Spleen (tissue), 11 donors: ENCODE data around the gene SPRYD4. TPM values are rescaled to one million over a fixed set of nuclear protein-coding genes. Genes with fewer than 3 reads are reported as not detected.

ENCODE experiments used
- DNase-seq: peaks from one replicate; pipeline ENCODE4 v3.0.0-alpha.2; 2020
- H3K27ac ChIP-seq, 8 donors: fragments of 200-600 bp; sonication (generic) in 7 of 8; 1 replicate in 4 of 8; 2 replicates in 4 of 8; pipeline versions ENCODE4 v1.5.0 to v1.8.0; 2016 to 2021; ENCODE audit warnings: inconsistent platforms in 4 of 8, mild to moderate bottlenecking in 4 of 8, moderate library complexity in 1 of 8
- H3K27me3 ChIP-seq, 7 donors: fragments of 200-600 bp; sonication (generic) in 6 of 7; replicated peaks in 1 of 7; 1 replicate in 4 of 7; 2 replicates in 3 of 7; pipeline versions ENCODE4 v1.5.0 to v1.8.0; 2016 to 2021; ENCODE audit warnings: inconsistent platforms in 3 of 7, mild to moderate bottlenecking in 1 of 7
- H3K36me3 ChIP-seq, 6 donors: fragments of 200-600 bp; sonication (generic) in 5 of 6; 1 replicate in 4 of 6; 2 replicates in 2 of 6; pipeline versions ENCODE4 v1.5.0 to v1.8.0; 2016 to 2021; ENCODE audit warnings: inconsistent platforms in 2 of 6
- H3K4me1 ChIP-seq, 6 donors: fragments of 200-600 bp; sonication (generic) in 5 of 6; 1 replicate in 3 of 6; 2 replicates in 3 of 6; pipeline versions ENCODE4 v1.5.0 to v1.8.0; 2016 to 2021; ENCODE audit warnings: inconsistent platforms in 3 of 6
- H3K4me3 ChIP-seq, 8 donors: fragments of 200-600 bp; sonication (generic) in 7 of 8; 1 replicate in 4 of 8; 2 replicates in 4 of 8; pipeline versions ENCODE4 v1.5.0 to v1.8.0; 2016 to 2021; ENCODE audit warnings: inconsistent platforms in 4 of 8, mild to moderate bottlenecking in 4 of 8, moderate library complexity in 2 of 8
- H3K9me3 ChIP-seq, 8 donors: fragments of 200-600 bp; sonication (generic) in 7 of 8; 1 replicate in 4 of 8; 2 replicates in 4 of 8; pipeline versions ENCODE4 v1.5.0 to v1.8.0; 2016 to 2021; ENCODE audit warnings: inconsistent platforms in 4 of 8
- CTCF ChIP-seq, 11 experiments: fragments of 200-600 bp in 7 of 11; fragments of 450-650 bp in 4 of 11; sonication (generic) in 4 of 11; IDR thresholded peaks in 8 of 11; conservative IDR thresholded peaks in 3 of 11; 1 replicate in 7 of 11; 2 replicates in 4 of 11; pipeline versions ENCODE4 v1.4.0 to v1.8.0; 2016 to 2021; ENCODE audit warnings: antibody characterized with exemption in 11 of 11, inconsistent platforms in 4 of 11, mild to moderate bottlenecking in 1 of 11
- POLR2A ChIP-seq, 3 donors: fragments of 450-650 bp; IDR thresholded peaks; one replicate each; pipeline ENCODE4 v1.5.1; 2017; ENCODE audit warnings: antibody characterized with exemption in 3 of 3, mild to moderate bottlenecking in 1 of 3
- POLR2AphosphoS5 ChIP-seq, 3 donors: sonication (generic); formaldehyde crosslinking; IDR thresholded peaks; one replicate each; pipeline ENCODE4 v1.5.1; 2017; ENCODE audit warnings: antibody characterized with exemption in 3 of 3
- WGBS, 5 donors: extraction: QIAGEN DNeasy Blood & Tissue Kit in 3 of 5; methylation state at CpG; one replicate each; pipeline versions ENCODE4 v1.1.5 to v1.1.7; 2013 to 2018; 5-methylcytosine and 5-hydroxymethylcytosine counted together
- intact Hi-C: fragments of 100-400 bp; cut with DNase I; formaldehyde crosslinking; loops from one replicate; pipeline ENCODE4 v1.15.0; 2023; ENCODE audit warnings: low total_unique reads
- polyA plus RNA-seq, 3 donors: library from polyadenylated mRNA; stranded (reverse); fragments of 200-250 nt; gene quantifications; one replicate each; pipeline ENCODE4 v1.2.1, GENCODE V29; 2013
- total RNA-seq, 7 donors: library from RNA; depleted of rRNA in 3 of 7; stranded (reverse); fragments of >200 nt in 3 of 7; fragmentation: NEBNext Ultra II Directional in 4 of 7; extraction: Animal tissue kit (Norgen Biotek cat#: 25700) in 4 of 7; gene quantifications; one replicate each; pipeline versions ENCODE4 v1.1.0 to v1.2.1, GENCODE V29; 2016 to 2021
- donor health status: healthy with polysubstance abuse.
- donor health status: DM: no; HTN: no; CAD: no; lungs with moderate emphysema.
- donor health status: DM: no; HTN: no; CAD: no.
- donor health status: Bipolar disorder and iron deficiency.
- donor health status: healthy.
- donor health status: DM: no; HTN: no; CAD: no.
- donor health status: DM: yes; HTN: yes; CAD: no.

SPRYD4 gene
- total and polyA plus RNA-seq, 10 donors = 1.4 to 4.9 (median 3.7) TPM

GRCh38 chr12:56517854-56518253 lies 49.5 kb downstream of the SPRYD4 start:
- H3K9me3 ChIP-seq = no peaks in the 10 kb centered on the region
- WGBS, 5 donors = 92 to 100% (median 98%) methylated on average over 2 of the region's 2 CpGs
- peaks cover 0 to 56% (median 39%) of the 10 kb centered on the region in 6 donors for H3K4me1 ChIP-seq
- no peaks in the 10 kb centered on the region for H3K36me3 ChIP-seq
- intact Hi-C loops = no loop called here
- no peak overlapping the region for H3K4me3 ChIP-seq
- H3K27me3 ChIP-seq = no peaks in the 10 kb centered on the region
- H3K27ac ChIP-seq = no peak overlapping the region
- no peak for TF ChIP-seq POLR2A (IDR thresholded peaks at IDR 0.05)
- TF ChIP-seq CTCF (IDR thresholded peaks at IDR 0.05 in 8 of 11, conservative IDR thresholded peaks at IDR 0.05 in 3 of 11) = no peak
- no peak for TF ChIP-seq POLR2AphosphoS5 (IDR thresholded peaks at IDR 0.05)
- DNase-seq = no peak

- whole genome bisulfite sequencing, 5 donors = 21 to 38% (median 26%) methylated on average over 2 of the region's 2 CpGs
- no peak for DNase-seq
- no peak overlapping the region for H3K27ac ChIP-seq
Observed at GRCh38 chr12:56518570-56518969, 50.2 kb downstream of the SPRYD4 start.

GRCh38 chr12:56520048-56520447 lies 51.7 kb downstream of the SPRYD4 start:
- DNase-seq = no peak
- Histone ChIP-seq H3K36me3 (no peaks in the 10 kb centered on the region), H3K9me3 (no peaks in the 10 kb centered on the region), H3K27ac (peak overlapping the region; percentile 38 to 93 (median 84)), H3K4me3 (peak overlapping the region in 4 of 8 donors; percentile 3 to 65 (median 52)), H3K27me3 (no peaks in the 10 kb centered on the region), H3K4me1 (peaks cover 10 to 66% (median 44%) of the 10 kb centered on the region in 6 donors)
- WGBS, 5 donors = 62 to 79% (median 73%) methylated on average over 3 of the region's 3 CpGs
- TF ChIP-seq POLR2AphosphoS5 (IDR thresholded peaks at IDR 0.05) = peak in 1 of 3 donors; percentile 74
- TF ChIP-seq CTCF (IDR thresholded peaks at IDR 0.05 in 8 of 11, conservative IDR thresholded peaks at IDR 0.05 in 3 of 11) = no peak
- no peak for TF ChIP-seq POLR2A (IDR thresholded peaks at IDR 0.05)
- intact Hi-C loops = no loop called here

More at GRCh38 chr12:56518570-56518969, 50.2 kb downstream of the SPRYD4 start:
- H3K36me3 ChIP-seq = no peaks in the 10 kb centered on the region
- no peaks in the 10 kb centered on the region for H3K9me3 ChIP-seq
- TF ChIP-seq POLR2AphosphoS5 (IDR thresholded peaks at IDR 0.05) (no peak), CTCF (IDR thresholded peaks at IDR 0.05 in 8 of 11, conservative IDR thresholded peaks at IDR 0.05 in 3 of 11) (no peak), POLR2A (IDR thresholded peaks at IDR 0.05) (no peak)
- intact Hi-C loops = no loop called here
- peaks cover 5 to 61% (median 44%) of the 10 kb centered on the region in 6 donors for H3K4me1 ChIP-seq
- no peak overlapping the region for H3K4me3 ChIP-seq
- H3K27me3 ChIP-seq = no peaks in the 10 kb centered on the region

- no peaks in the 10 kb centered on the region for H3K36me3 ChIP-seq
- peak overlapping the region in 4 of 8 donors; percentile 3 to 65 (median 52) for H3K4me3 ChIP-seq
- no peak for DNase-seq
- intact Hi-C loops = no loop called here
- no peaks in the 10 kb centered on the region for H3K9me3 ChIP-seq
- H3K27me3 ChIP-seq = no peaks in the 10 kb centered on the region
- no peak for TF ChIP-seq POLR2A (IDR thresholded peaks at IDR 0.05)
- no peak for TF ChIP-seq CTCF (IDR thresholded peaks at IDR 0.05 in 8 of 11, conservative IDR thresholded peaks at IDR 0.05 in 3 of 11)
- TF ChIP-seq POLR2AphosphoS5 (IDR thresholded peaks at IDR 0.05) = no peak
- WGBS, 5 donors = 14 to 58% (median 39%) methylated on average over 1 of the region's 1 CpG
- H3K27ac ChIP-seq = peak overlapping the region; percentile 38 to 93 (median 84)
- peaks cover 10 to 70% (median 44%) of the 10 kb centered on the region in 6 donors for H3K4me1 ChIP-seq
Observed at GRCh38 chr12:56520506-56520905, 52.1 kb downstream of the SPRYD4 start.
